ENCODE results near the gene SPATA31E1. TPM values are rescaled to one million over a fixed set of nuclear protein-coding genes. Genes with fewer than 3 reads are reported as not detected.

Gene SPATA31E1
- total and polyA plus RNA-seq, 12 donors = not detected

DNA sequence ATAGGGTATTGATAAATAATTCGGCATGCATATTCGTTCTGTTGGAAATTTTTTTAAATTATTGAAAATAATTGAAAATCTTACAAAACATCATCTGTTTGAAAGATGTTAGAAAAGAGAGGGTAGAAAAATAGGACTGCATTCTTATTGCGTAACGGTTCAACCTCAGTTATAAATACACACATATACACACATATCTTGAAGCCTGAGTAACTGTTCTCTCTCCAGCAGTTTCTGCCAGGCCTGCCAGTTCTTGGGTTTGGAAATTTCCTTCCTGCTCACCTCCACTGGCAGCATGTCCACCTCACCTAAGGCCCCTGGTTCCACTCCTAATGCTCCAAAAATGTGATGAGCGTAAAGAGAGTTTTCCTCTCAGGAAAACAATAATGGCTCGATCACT is 9.1 kb downstream of the SPATA31E1 start:
- no peak overlapping the region for H3K27ac ChIP-seq
- no peaks in the 10 kb centered on the region for H3K27me3 ChIP-seq
- no peaks in the 10 kb centered on the region for H3K4me1 ChIP-seq (replicated peaks in 1 of 2)
- DNase-seq = no peak
- TF ChIP-seq POLR2A (IDR thresholded peaks at IDR 0.05) = no peak
- TF ChIP-seq, protein P1, sequence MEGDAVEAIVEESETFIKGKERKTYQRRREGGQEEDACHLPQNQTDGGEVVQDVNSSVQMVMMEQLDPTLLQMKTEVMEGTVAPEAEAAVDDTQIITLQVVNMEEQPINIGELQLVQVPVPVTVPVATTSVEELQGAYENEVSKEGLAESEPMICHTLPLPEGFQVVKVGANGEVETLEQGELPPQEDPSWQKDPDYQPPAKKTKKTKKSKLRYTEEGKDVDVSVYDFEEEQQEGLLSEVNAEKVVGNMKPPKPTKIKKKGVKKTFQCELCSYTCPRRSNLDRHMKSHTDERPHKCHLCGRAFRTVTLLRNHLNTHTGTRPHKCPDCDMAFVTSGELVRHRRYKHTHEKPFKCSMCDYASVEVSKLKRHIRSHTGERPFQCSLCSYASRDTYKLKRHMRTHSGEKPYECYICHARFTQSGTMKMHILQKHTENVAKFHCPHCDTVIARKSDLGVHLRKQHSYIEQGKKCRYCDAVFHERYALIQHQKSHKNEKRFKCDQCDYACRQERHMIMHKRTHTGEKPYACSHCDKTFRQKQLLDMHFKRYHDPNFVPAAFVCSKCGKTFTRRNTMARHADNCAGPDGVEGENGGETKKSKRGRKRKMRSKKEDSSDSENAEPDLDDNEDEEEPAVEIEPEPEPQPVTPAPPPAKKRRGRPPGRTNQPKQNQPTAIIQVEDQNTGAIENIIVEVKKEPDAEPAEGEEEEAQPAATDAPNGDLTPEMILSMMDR (IDR thresholded peaks at IDR 0.05) = no peak
- H3K36me3 ChIP-seq (replicated peaks in 1 of 2) = no peaks in the 10 kb centered on the region
- WGBS, 4 donors = 89 to 93% (median 91%) methylated on average over 6 of the region's 6 CpGs
- H3K4me3 ChIP-seq = no peak overlapping the region
- H3K9me3 ChIP-seq (replicated peaks in 1 of 3) = peaks cover 0 to 10% (median 0%) of the 10 kb centered on the region in 3 donors
- intact Hi-C loops (cut with DNase I) = no loop called here

DNA sequence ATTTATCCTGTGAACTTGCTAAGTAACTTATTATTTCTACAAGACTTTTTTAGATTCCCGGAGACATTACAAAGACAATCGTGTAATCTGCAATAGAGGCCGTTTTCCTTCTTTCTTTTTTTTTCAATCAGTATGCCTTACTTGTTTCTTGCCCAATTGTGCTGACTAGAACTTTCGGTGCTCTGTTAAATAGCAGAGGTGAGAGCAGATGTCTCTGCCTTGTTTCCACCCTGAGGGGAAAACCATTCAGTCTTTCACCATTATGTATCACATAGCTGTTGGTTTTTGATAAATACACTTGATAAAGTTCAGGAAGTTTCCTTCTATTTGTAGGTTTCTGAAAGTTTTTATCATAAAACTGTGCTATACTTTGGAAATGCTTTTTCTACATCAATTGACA is 10.3 kb downstream of the SPATA31E1 start:
- 75 to 84% (median 77%) methylated on average over 4 of the region's 4 CpGs for WGBS, 4 donors
- Histone ChIP-seq H3K9me3 (replicated peaks in 1 of 3) (peaks cover 0 to 10% (median 0%) of the 10 kb centered on the region in 3 donors), H3K27me3 (no peaks in the 10 kb centered on the region), H3K36me3 (replicated peaks in 1 of 2) (no peaks in the 10 kb centered on the region), H3K4me3 (no peak overlapping the region), H3K27ac (no peak overlapping the region), H3K4me1 (replicated peaks in 1 of 2) (no peaks in the 10 kb centered on the region)
- intact Hi-C loops (cut with DNase I) = no loop called here
- no peak for TF ChIP-seq POLR2A (IDR thresholded peaks at IDR 0.05)
- TF ChIP-seq, protein P1 (IDR thresholded peaks at IDR 0.05) = no peak
- DNase-seq = no peak

DNA sequence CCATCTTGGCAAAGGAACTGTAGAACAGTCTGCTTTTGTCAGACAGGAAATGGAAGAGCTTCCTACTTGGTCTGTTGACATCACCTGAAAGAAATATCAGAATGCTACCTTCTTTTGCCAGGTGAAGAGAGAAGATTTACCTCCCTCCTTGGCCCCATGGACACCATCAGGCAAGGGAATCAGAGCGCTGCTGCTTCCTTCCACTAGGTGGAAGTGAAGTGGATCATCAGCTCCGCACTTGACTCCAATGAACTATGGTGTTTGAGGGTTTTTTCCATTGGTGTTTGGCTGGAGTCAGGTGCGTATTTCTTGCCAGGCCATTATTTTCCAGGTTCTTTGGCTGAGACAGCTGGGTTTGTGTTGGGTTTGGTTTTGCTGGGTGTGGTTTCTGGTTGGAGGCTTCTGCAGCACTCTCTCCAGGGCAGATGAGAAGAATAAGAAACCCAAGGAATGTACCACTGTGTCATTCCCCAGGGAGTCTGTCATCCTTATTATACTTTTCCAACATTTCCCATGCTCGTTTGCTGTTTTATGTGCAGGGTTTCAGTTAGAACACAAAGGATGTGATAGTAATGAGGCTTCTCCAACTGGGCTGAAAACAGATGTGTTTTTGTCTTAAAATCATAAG is 12.4 kb downstream of the SPATA31E1 start:
- Histone ChIP-seq H3K4me3 (no peak overlapping the region), H3K36me3 (replicated peaks in 1 of 2) (no peaks in the 10 kb centered on the region), H3K9me3 (replicated peaks in 1 of 3) (peaks cover 0 to 10% (median 0%) of the 10 kb centered on the region in 3 donors), H3K27ac (no peak overlapping the region), H3K4me1 (replicated peaks in 1 of 2) (no peaks in the 10 kb centered on the region), H3K27me3 (no peaks in the 10 kb centered on the region)
- intact Hi-C loops (cut with DNase I) = no loop called here
- TF ChIP-seq POLR2A (IDR thresholded peaks at IDR 0.05) = no peak
- TF ChIP-seq, protein P1 (IDR thresholded peaks at IDR 0.05) = no peak
- 65 to 76% (median 69%) methylated on average over 4 of the region's 4 CpGs for WGBS, 4 donors
- no peak for DNase-seq

DNA sequence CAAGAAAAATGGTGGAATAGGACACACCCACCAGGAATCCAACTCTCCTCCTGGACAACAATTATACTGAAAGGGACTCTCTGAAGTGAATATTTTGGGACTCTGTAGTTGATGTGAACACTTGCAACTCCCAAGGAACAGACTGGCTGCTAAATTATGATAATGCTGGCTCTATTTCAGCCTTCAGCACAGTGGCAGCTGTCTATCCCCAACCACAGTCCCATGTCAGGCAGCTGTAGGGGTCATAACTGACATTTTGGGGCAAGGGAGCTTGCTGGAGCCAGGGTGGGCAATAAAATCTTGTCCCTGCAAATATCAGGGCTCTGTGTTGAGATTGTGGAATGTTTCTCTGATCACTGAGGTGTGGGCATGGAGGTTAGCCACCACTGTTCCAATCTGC is 14.2 kb downstream of the SPATA31E1 start:
- Histone ChIP-seq H3K27me3 (no peaks in the 10 kb centered on the region), H3K9me3 (replicated peaks in 1 of 3) (peaks cover 0 to 10% (median 0%) of the 10 kb centered on the region in 3 donors), H3K27ac (no peak overlapping the region), H3K4me3 (no peak overlapping the region), H3K4me1 (replicated peaks in 1 of 2) (no peaks in the 10 kb centered on the region), H3K36me3 (replicated peaks in 1 of 2) (no peaks in the 10 kb centered on the region)
- intact Hi-C loops (cut with DNase I) = no loop called here
- TF ChIP-seq POLR2A (IDR thresholded peaks at IDR 0.05) = no peak
- TF ChIP-seq, protein P1 (IDR thresholded peaks at IDR 0.05) = no peak
- no peak for DNase-seq

Data from adrenal gland (tissue), 12 donors.